ENCODE results near the gene ZEB1.

The ZEB1 gene

GRCh38 chr10:31304291-31304970 is 14.6 kb upstream of the ZEB1 start:
- H3K27ac ChIP-seq, result no peak overlapping the region
- no peak for TF ChIP-seq CTCF (conservative IDR thresholded peaks at IDR 0.05)

GRCh38 chr10:31313396-31313795 is 5.6 kb upstream of the ZEB1 start:
- TF ChIP-seq CTCF (conservative IDR thresholded peaks at IDR 0.05), result no peak
- no peak overlapping the region for H3K27ac ChIP-seq

- H3K27ac ChIP-seq, result no peak overlapping the region
- TF ChIP-seq CTCF (conservative IDR thresholded peaks at IDR 0.05), result no peak
These were observed 4.5 kb upstream of the ZEB1 start for GRCh38 chr10:31314256-31315150.

- no peak overlapping the region for H3K27ac ChIP-seq
- no peak for TF ChIP-seq CTCF (conservative IDR thresholded peaks at IDR 0.05)
These were observed 3.6 kb upstream of the ZEB1 start for GRCh38 chr10:31315453-31315852.

GRCh38 chr10:31317171-31317570 is 1.8 kb upstream of the ZEB1 start:
- TF ChIP-seq CTCF (conservative IDR thresholded peaks at IDR 0.05), result no peak
- H3K27ac ChIP-seq, result no peak overlapping the region

GRCh38 chr10:31317652-31318381 is 1.2 kb upstream of the ZEB1 start:
- H3K27ac ChIP-seq, result peak overlapping the region; percentile 70
- TF ChIP-seq CTCF (conservative IDR thresholded peaks at IDR 0.05), result no peak

GRCh38 chr10:31318382-31318853 is 598 bp upstream of the ZEB1 start:
- H3K27ac ChIP-seq, result peak overlapping the region; percentile 70
- TF ChIP-seq CTCF (conservative IDR thresholded peaks at IDR 0.05), result no peak
